ENCODE results near the gene KDM3B. TPM values are rescaled to one million over a fixed set of nuclear protein-coding genes. Genes with fewer than 3 reads are reported as not detected.

KDM3B gene
- total RNA-seq, 1 experiment from 2014 or later = 89.2 TPM

- Histone ChIP-seq H2BK20ac (ENCODE audit: low read depth, low read length, poor library complexity, severe bottlenecking) (no peak overlapping the region), H4K8ac (replicated peaks; ENCODE audit: insufficient read length, low read depth, low read length) (no peak overlapping the region), H3K27ac (ENCODE audit: insufficient read length, low read depth, low read length) (no peak overlapping the region), H3K9ac (ENCODE audit: extremely low read depth, insufficient read length, low read length) (no peak overlapping the region), H2AFZ (ENCODE audit: low read length) (no peak overlapping the region), H3K27me3 (ENCODE audit: insufficient read depth, low read length) (no peaks in the 10 kb centered on the region), H3T11ph (ENCODE audit: low read length) (no peak overlapping the region), H3K23me2 (ENCODE audit: insufficient read length, low read depth, low read length, poor library complexity, severe bottlenecking) (peaks cover 23% of the 10 kb centered on the region), H3K79me2 (ENCODE audit: insufficient read depth, low read length) (peaks cover 8% of the 10 kb centered on the region; the same call in 1 of the 2 replicates), H2BK120ac (ENCODE audit: low read depth, low read length, poor library complexity, severe bottlenecking) (no peak overlapping the region), H3K14ac (ENCODE audit: insufficient read depth, low read length) (no peak overlapping the region), H3K9me3 (ENCODE audit: control insufficient read depth, low read depth, low read length) (no peaks in the 10 kb centered on the region), H2BK15ac (ENCODE audit: low read depth, low read length) (no peak overlapping the region), H4K20me1 (ENCODE audit: control insufficient read depth, insufficient read depth, insufficient read length) (no peaks in the 10 kb centered on the region), H4K5ac (ENCODE audit: insufficient read length, low read depth, low read length) (no peak overlapping the region), H4K91ac (ENCODE audit: insufficient read length, low read depth, low read length) (no peak overlapping the region), H2AK5ac (ENCODE audit: insufficient read length, low read length) (no peak overlapping the region), H3K4me1 (ENCODE audit: insufficient read depth, low read length) (no peaks in the 10 kb centered on the region; the same call in 1 of the 2 replicates), H3K4ac (ENCODE audit: low read depth, low read length) (no peak overlapping the region), H3K56ac (ENCODE audit: insufficient read length, low read depth, low read length) (no peak overlapping the region), H2BK5ac (ENCODE audit: insufficient read length, low read length) (no peak overlapping the region), H3K4me2 (ENCODE audit: insufficient read depth, insufficient read length, low read length) (no peak overlapping the region), H3K18ac (ENCODE audit: insufficient read length, low read depth, low read length) (no peak overlapping the region), H2BK12ac (ENCODE audit: insufficient read length, low read depth, low read length) (no peak overlapping the region), H3K23ac (ENCODE audit: insufficient read length, low read depth, low read length) (no peak overlapping the region), H3K79me1 (ENCODE audit: insufficient read depth, low read depth, low read length, poor library complexity, severe bottlenecking) (peaks cover 3% of the 10 kb centered on the region)
- H3K36me3 Mint-ChIP-seq (ENCODE audit: insufficient read depth in 1 of 3, low read depth in 3 of 3) = peaks cover 0 to 8% (median 2%) of the 10 kb centered on the region in 3 experiments; a peak in 3 of 7 replicates
- H3K4me3 Mint-ChIP-seq = no peak overlapping the region; a peak in 1 of 5 replicates
- no peaks in the 10 kb centered on the region for H3K27me3 Mint-ChIP-seq (ENCODE audit: low read depth)
- TF ChIP-seq CTCF (conservative IDR thresholded peaks at IDR 0.05) = no peak
- DNase-seq = no peak
- H3K4me1 Mint-ChIP-seq = peaks cover 32 to 34% of the 10 kb centered on the region in 2 experiments
- H3K27ac Mint-ChIP-seq = peak overlapping the region in 1 of 3 experiments; percentile 63; a peak in 2 of 7 replicates
- H3K9me3 Mint-ChIP-seq = no peaks in the 10 kb centered on the region
- no CpG with 5 or more reads among the region's 3 CpGs for WGBS (ENCODE audit: extremely low coverage, insufficient read length, low lambda C conversion rate)
Observed at GRCh38 chr5:138334867-138335447, 17.5 kb upstream of the KDM3B start.
